Stimulated activated memory B cell treated with anti-CD40 and anti-IgM and Interleukin-4, amounts not matched to agents 10 μg/mL and 1 μg/mL and 100 μg/mL, for 72 hours (primary cell): ENCODE data around the gene NFX1.

ENCODE experiments used
- ATAC-seq: fragments of 150-1000 bp; cut with Tn5 transposase; 2 replicates; pipeline ENCODE4 v1.10.0; 2021
- H3K27ac Mint-ChIP-seq: one replicate; pipeline ENCODE4 v1.8.0; 2022; ENCODE audit warnings: mild to moderate bottlenecking, mixed read lengths
- H3K27me3 Mint-ChIP-seq: one replicate; pipeline ENCODE4 v1.8.0; 2022; ENCODE audit warnings: mixed read lengths
- H3K36me3 Mint-ChIP-seq: one replicate; pipeline ENCODE4 v1.8.0; 2022; ENCODE audit warnings: mixed read lengths
- H3K4me1 Mint-ChIP-seq: one replicate; pipeline ENCODE4 v1.8.0; 2022; ENCODE audit warnings: mixed read lengths
- H3K4me3 Mint-ChIP-seq: one replicate; pipeline ENCODE4 v1.8.0; 2022; ENCODE audit warnings: mild to moderate bottlenecking, moderate library complexity, mixed read lengths
- H3K9me3 Mint-ChIP-seq: one replicate; pipeline ENCODE4 v1.8.0; 2022; ENCODE audit warnings: mixed read lengths

Gene NFX1

GRCh38 chr9:33260372-33260771, 29.9 kb upstream of the NFX1 start:
- Mint-ChIP-seq H3K9me3 (no peaks in the 10 kb centered on the region), H3K27me3 (no peaks in the 10 kb centered on the region), H3K4me3 (no peak overlapping the region), H3K36me3 (peaks cover 39% of the 10 kb centered on the region), H3K4me1 (peaks cover 19% of the 10 kb centered on the region), H3K27ac (no peak overlapping the region)
- no peak for ATAC-seq

- no peak for ATAC-seq
- H3K36me3 Mint-ChIP-seq = peaks cover 38% of the 10 kb centered on the region
Measured at GRCh38 chr9:33263131-33264002, 26.9 kb upstream of the NFX1 start.

GRCh38 chr9:33264003-33264472, 26.3 kb upstream of the NFX1 start:
- ATAC-seq = peak; percentile 28
- Mint-ChIP-seq H3K36me3 (peaks cover 31% of the 10 kb centered on the region), H3K4me3 (peak overlapping the region; percentile 90), H3K4me1 (peaks cover 40% of the 10 kb centered on the region), H3K27ac (peak overlapping the region; percentile 93), H3K9me3 (no peaks in the 10 kb centered on the region), H3K27me3 (no peaks in the 10 kb centered on the region)

More at GRCh38 chr9:33263131-33264002, 26.9 kb upstream of the NFX1 start:
- Mint-ChIP-seq H3K9me3 (no peaks in the 10 kb centered on the region), H3K4me1 (peaks cover 40% of the 10 kb centered on the region), H3K4me3 (peak overlapping the region; percentile 90), H3K27ac (peak overlapping the region; percentile 93), H3K27me3 (no peaks in the 10 kb centered on the region)

GRCh38 chr9:33264473-33265177, 25.7 kb upstream of the NFX1 start, which contains the start of the genes BAG1 and CHMP5:
TSS of gene BAG1 (minus strand) at chr9:33264708.
TSS of gene CHMP5 (plus strand) at chr9:33265049. CDS start at chr9:33265079, 30 bp downstream.
- Mint-ChIP-seq H3K4me1 (peaks cover 40% of the 10 kb centered on the region), H3K27ac (peak within 1 kb of the TSS; percentile 93), H3K27me3 (no peaks in the 10 kb centered on the region), H3K9me3 (no peaks in the 10 kb centered on the region), H3K4me3 (peak within 1 kb of the TSS; percentile 90), H3K36me3 (peaks cover 26% of the 10 kb centered on the region)
- peak; percentile 97 for ATAC-seq

DNA sequence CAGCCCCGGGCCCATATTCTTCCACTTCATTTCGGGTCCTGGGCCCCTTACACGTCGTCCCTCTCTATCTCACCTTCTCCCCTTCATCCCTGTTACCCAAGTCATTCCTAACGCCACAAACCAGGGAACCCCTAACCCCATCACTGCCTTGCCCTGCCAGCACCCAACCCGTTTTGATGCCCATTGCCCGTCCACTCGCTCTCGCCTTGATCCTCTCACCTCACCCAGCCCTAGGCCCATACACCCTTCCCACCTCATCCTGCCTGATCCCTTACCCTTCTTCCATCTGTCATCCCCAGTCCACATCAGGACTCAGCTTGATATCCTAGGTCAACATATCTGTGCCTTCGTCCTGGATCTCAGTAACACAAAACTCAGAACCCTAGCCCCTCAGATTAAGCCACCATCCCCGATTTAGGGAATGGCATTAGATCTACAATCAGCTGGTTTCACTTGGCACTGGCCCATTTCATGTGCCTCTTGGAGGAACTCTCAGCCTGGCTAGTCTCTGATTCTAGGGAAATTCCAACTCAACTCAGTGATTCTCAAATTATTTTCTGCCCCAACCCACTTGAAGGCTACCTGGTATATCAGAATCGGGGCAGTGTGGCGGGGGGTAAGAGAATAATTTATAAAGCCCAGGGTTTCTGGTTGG, 25.0 kb upstream of the NFX1 start:
- Mint-ChIP-seq H3K36me3 (peaks cover 20% of the 10 kb centered on the region), H3K4me1 (peaks cover 40% of the 10 kb centered on the region), H3K4me3 (peak overlapping the region; percentile 90), H3K9me3 (no peaks in the 10 kb centered on the region), H3K27me3 (no peaks in the 10 kb centered on the region), H3K27ac (peak overlapping the region; percentile 93)
- no peak for ATAC-seq

DNA sequence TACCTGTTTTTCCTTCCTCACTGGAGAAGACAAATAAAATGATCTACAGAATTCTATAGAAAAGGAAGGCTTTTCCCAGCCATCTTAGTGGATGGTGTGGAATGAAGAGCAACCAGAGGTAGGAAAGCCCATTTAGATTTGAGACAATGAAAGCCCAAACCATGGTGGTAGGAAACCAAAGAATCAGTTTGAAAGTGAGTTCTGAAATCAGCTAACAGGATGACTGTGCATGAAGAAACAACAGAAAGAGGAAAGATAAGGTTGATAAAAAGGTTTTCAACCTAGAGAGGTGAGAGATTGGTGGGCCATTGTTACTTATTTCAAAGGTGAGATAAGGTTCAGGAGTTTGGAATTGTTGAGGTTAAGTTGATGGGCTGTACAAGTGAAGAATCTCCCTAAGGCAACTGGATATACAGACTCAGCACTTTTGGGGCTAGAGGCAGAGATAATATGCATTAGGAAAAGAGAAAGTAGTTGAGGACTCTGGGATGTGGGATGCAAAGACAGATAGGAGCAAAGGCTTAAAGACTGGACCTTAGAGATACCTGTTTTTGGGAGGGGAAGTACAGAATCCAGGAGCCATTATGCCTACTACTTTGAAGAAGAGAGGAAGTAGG, 23.1 kb upstream of the NFX1 start:
- ATAC-seq = no peak
- no peak overlapping the region for H3K4me3 Mint-ChIP-seq
- H3K27me3 Mint-ChIP-seq = no peaks in the 10 kb centered on the region
- peaks cover 34% of the 10 kb centered on the region for H3K36me3 Mint-ChIP-seq
- H3K27ac Mint-ChIP-seq = peak overlapping the region; percentile 3
- H3K9me3 Mint-ChIP-seq = no peaks in the 10 kb centered on the region
- peaks cover 40% of the 10 kb centered on the region for H3K4me1 Mint-ChIP-seq

DNA sequence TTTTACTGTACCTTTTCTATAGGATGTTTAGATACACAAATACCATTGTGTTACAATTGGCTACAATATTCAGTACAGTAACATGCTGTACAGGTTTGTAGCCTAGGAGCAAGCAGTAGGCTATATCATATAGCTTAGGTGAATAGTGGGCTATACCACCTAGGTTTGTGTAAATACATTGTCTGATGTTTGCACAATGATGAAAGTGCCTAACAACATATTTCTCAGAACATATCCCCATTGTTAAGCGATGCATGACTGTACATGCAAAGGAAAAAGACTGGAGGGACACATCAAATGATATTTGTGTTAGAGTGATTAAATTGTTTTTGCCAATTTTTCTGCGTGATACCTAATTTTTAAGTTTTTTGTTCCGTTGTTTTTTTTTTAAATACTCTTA, 20.2 kb upstream of the NFX1 start:
- H3K27me3 Mint-ChIP-seq = no peaks in the 10 kb centered on the region
- H3K9me3 Mint-ChIP-seq = no peaks in the 10 kb centered on the region
- no peak overlapping the region for H3K4me3 Mint-ChIP-seq
- peaks cover 23% of the 10 kb centered on the region for H3K4me1 Mint-ChIP-seq
- peaks cover 48% of the 10 kb centered on the region for H3K36me3 Mint-ChIP-seq
- no peak for ATAC-seq
- H3K27ac Mint-ChIP-seq = no peak overlapping the region

DNA sequence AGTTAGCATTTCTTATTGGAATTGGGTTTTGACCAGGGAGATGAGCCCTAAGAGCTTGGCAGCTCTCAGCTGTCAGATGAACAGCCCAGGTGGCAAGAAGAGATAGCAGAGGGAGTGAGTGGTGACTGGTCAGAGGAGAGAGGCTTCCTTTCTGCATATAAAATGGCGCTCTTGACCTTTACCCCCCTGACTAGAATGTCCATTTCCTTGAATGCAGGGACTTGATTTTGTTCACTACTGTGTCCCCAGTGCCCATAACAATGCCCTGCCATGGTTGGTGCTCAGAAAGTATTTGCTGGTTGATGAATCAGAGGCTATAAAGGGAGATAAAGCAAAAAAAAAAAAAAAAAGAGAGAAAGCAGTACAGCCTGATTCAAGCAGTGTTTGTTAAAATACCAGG, 18.3 kb upstream of the NFX1 start:
- Mint-ChIP-seq H3K36me3 (peaks cover 51% of the 10 kb centered on the region), H3K4me1 (peaks cover 5% of the 10 kb centered on the region), H3K27ac (no peak overlapping the region)

GRCh38 chr9:33273266-33273971, 16.9 kb upstream of the NFX1 start:
- H3K4me3 Mint-ChIP-seq = no peak overlapping the region
- H3K27me3 Mint-ChIP-seq = no peaks in the 10 kb centered on the region
- no peak for ATAC-seq
- no peak overlapping the region for H3K27ac Mint-ChIP-seq
- no peaks in the 10 kb centered on the region for H3K9me3 Mint-ChIP-seq
- H3K4me1 Mint-ChIP-seq = no peaks in the 10 kb centered on the region
- peaks cover 56% of the 10 kb centered on the region for H3K36me3 Mint-ChIP-seq

More for the DNA sequence above, 18.3 kb upstream of the NFX1 start:
- no peak for ATAC-seq
- Mint-ChIP-seq H3K4me3 (no peak overlapping the region), H3K27me3 (no peaks in the 10 kb centered on the region), H3K9me3 (no peaks in the 10 kb centered on the region)

GRCh38 chr9:33273972-33274328, 16.4 kb upstream of the NFX1 start:
- H3K9me3 Mint-ChIP-seq = no peaks in the 10 kb centered on the region
- no peaks in the 10 kb centered on the region for H3K27me3 Mint-ChIP-seq
- H3K4me3 Mint-ChIP-seq = no peak overlapping the region
- H3K4me1 Mint-ChIP-seq = no peaks in the 10 kb centered on the region
- no peak overlapping the region for H3K27ac Mint-ChIP-seq
- no peak for ATAC-seq
- peaks cover 56% of the 10 kb centered on the region for H3K36me3 Mint-ChIP-seq

DNA sequence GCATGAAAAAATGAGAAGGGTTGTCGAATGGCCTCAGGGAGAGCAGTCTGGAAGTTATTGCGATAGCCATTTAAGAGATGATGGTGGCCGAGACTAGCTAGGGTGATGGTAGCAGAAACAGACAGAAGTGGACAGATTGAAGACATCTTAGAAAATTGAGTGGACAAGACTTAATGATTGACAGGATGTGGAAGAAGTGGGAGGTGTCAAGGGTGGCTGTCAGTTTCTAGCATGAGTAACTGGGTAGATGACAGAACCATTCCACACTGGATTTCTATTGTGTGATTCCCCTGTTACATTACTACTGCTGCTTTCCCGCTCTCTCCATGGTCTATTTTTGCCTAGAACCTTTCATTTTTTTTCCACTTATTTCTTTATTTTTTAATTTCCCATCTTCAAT, 12.8 kb upstream of the NFX1 start:
- no peak for ATAC-seq
- Mint-ChIP-seq H3K36me3 (peaks cover 50% of the 10 kb centered on the region), H3K27me3 (no peaks in the 10 kb centered on the region), H3K4me1 (peaks cover 7% of the 10 kb centered on the region), H3K4me3 (no peak overlapping the region), H3K27ac (no peak overlapping the region), H3K9me3 (no peaks in the 10 kb centered on the region)

DNA sequence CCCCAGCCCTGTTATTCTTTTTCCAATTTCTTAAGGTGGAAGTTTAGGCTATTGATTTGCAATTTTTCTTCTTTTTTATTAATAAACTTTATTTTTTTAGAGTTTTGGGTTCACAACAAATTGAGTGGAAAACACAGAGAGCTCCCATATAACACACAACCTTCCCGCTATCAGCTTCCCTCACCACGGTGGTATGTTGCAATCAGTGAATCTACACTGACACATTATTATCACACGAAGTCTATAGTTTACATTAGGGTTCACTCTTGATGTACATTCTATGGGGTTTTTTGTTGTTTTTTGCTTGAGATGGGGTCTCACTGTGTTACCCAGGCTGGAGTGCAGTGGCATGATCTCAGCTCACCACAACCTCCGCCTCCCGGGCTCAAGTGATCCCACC, 4.8 kb upstream of the NFX1 start:
- Mint-ChIP-seq H3K4me3 (no peak overlapping the region), H3K27me3 (no peaks in the 10 kb centered on the region), H3K27ac (no peak overlapping the region), H3K9me3 (no peaks in the 10 kb centered on the region), H3K36me3 (peaks cover 21% of the 10 kb centered on the region), H3K4me1 (peaks cover 8% of the 10 kb centered on the region)
- no peak for ATAC-seq

DNA sequence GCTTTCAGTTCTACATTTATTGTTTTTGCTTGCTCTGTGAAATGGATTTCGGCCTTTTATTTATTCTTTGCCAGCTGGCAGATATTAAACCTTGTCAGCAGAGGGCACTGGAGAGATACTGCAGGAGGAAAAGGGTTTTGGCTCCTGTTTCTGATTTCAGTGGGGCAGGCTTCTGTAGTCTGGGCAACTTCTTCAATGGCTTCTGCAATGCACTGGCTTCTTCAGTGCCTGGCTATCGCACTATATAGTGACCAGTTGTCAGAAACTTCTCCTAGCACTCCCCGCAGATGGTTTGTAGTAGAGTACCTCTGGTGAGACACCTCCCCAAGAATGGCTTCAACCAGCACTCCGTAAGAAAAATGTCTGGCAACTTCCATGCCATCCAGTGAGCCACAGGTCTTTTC, 3.2 kb upstream of the NFX1 start:
- Mint-ChIP-seq H3K27ac (no peak overlapping the region), H3K36me3 (peaks cover 16% of the 10 kb centered on the region), H3K27me3 (no peaks in the 10 kb centered on the region), H3K4me1 (peaks cover 15% of the 10 kb centered on the region), H3K9me3 (no peaks in the 10 kb centered on the region), H3K4me3 (no peak overlapping the region)
- no peak for ATAC-seq

- no peak overlapping the region for H3K4me3 Mint-ChIP-seq
- peak overlapping the region; percentile 98 for H3K27ac Mint-ChIP-seq
- H3K4me1 Mint-ChIP-seq = peaks cover 22% of the 10 kb centered on the region
- H3K27me3 Mint-ChIP-seq = no peaks in the 10 kb centered on the region
- H3K36me3 Mint-ChIP-seq = peaks cover 16% of the 10 kb centered on the region
- ATAC-seq = no peak
- no peaks in the 10 kb centered on the region for H3K9me3 Mint-ChIP-seq
Measured at GRCh38 chr9:33288235-33288634, 2.1 kb upstream of the NFX1 start.
